Gastrocnemius medialis (tissue), 4 donors: ENCODE measurements around the gene ZNF646.

Experiments used
- POLR2A ChIP-seq, 2 donors: fragments of 450-650 bp; IDR thresholded peaks; one replicate each; pipeline ENCODE4 v1.6.1; 2017; ENCODE audit warnings: antibody characterized with exemption in 2 of 2, mild to moderate bottlenecking in 2 of 2, moderate library complexity in 2 of 2
- TF ChIP-seq, protein P1 (sequence below), 5 experiments: fragments of 450-650 bp in 3 of 5; fragments of 200-600 bp in 2 of 5; sonication (generic) in 2 of 5; IDR thresholded peaks in 4 of 5; conservative IDR thresholded peaks in 1 of 5; 1 replicate in 4 of 5; 2 replicates in 1 of 5; pipeline ENCODE4 v1.5.1; 2016 to 2019; ENCODE audit warnings: antibody characterized with exemption in 5 of 5, mild to moderate bottlenecking in 3 of 5, moderate library complexity in 3 of 5

DNA sequence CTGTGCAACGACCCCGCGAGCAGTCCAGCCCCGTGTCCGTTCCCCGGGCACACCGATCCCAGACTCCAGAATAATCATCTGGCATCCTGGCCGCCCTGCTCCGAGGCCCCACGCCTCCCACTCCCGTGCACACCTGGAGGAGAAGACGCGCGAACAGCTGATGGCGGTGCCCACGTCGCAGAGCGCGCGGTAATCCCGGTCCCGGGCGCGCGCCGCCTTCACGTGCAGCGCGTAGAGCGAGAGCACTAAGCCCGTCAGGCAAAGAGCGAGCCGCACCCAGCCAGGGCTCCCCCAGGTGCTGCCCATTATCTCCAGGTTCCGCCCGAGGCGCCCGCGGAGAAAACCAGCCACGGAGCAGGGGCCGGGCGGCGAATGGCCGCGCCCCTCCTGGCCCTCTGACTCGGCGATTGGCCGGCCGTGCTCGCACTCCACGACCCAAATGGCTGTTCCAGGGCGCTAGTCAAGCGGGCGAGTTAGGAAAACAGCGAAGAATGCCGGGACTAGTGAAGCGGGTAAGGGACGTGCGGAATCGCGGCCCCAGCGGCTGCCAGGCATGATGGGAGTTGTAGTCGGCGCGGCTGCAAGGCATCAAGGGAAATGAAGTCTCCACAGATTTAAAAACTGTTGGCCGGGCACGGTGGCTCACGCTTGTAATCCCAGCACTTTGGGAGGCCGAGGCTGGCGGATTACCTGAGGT is 20.4 kb downstream of the ZNF646 start, which contains the start of gene VKORC1:
- TF ChIP-seq, protein P1, sequence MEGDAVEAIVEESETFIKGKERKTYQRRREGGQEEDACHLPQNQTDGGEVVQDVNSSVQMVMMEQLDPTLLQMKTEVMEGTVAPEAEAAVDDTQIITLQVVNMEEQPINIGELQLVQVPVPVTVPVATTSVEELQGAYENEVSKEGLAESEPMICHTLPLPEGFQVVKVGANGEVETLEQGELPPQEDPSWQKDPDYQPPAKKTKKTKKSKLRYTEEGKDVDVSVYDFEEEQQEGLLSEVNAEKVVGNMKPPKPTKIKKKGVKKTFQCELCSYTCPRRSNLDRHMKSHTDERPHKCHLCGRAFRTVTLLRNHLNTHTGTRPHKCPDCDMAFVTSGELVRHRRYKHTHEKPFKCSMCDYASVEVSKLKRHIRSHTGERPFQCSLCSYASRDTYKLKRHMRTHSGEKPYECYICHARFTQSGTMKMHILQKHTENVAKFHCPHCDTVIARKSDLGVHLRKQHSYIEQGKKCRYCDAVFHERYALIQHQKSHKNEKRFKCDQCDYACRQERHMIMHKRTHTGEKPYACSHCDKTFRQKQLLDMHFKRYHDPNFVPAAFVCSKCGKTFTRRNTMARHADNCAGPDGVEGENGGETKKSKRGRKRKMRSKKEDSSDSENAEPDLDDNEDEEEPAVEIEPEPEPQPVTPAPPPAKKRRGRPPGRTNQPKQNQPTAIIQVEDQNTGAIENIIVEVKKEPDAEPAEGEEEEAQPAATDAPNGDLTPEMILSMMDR (IDR thresholded peaks at IDR 0.05 in 4 of 5, conservative IDR thresholded peaks at IDR 0.05 in 1 of 5), result peak in 3 of 5 experiments; percentile 10 to 12 (median 11)
- TF ChIP-seq POLR2A (IDR thresholded peaks at IDR 0.05), result peak; percentile 76 to 79
